PC-9 (cell line): Measurements from ENCODE around the gene HIBCH. TPM values are rescaled to one million over a fixed set of nuclear protein-coding genes. Genes with fewer than 3 reads are reported as not detected.

ENCODE experiments used
- BruUV-seq: library from RNA; stranded (reverse); fragments of 400-500 nt; replicated peaks from 2 replicates; lab custom pipeline; 2021; lab: Mats Ljungman, UMichigan
- CTCF ChIA-PET: fragments of 300-600 bp; sonication (Branson Sonifier 250); formaldehyde crosslinking; loops from one replicate; lab custom pipeline; 2022; ENCODE audit warnings: antibody characterized with exemption; lab: Charles Lee
- POLR2A ChIA-PET: fragments of 300-600 bp; sonication (Branson Sonifier 250); formaldehyde crosslinking; loops from one replicate; lab custom pipeline; 2022; ENCODE audit warnings: antibody characterized with exemption; ENCODE audit not compliant: unreplicated experiment; lab: Charles Lee
- DNase-seq, 2 experiments: peaks; one replicate each; pipeline versions ENCODE4 v3.0.0 to v3.0.0-alpha.2; 2015 to 2022; ENCODE audit warnings: mixed read lengths in 1 of 2
- H2AFZ ChIP-seq: fragments of 200-600 bp; sonication (generic); 2 replicates; pipeline ENCODE4 v1.8.1; 2017; ENCODE audit warnings: antibody characterized with exemption
- H3F3A ChIP-seq: fragments of 200-600 bp; sonication (generic); 2 replicates; pipeline ENCODE4 v1.8.1; 2017; ENCODE audit warnings: antibody characterized with exemption, mild to moderate bottlenecking, low read depth; ENCODE audit not compliant: insufficient read depth
- H3K27ac ChIP-seq: fragments of 200-600 bp; sonication (generic); 2 replicates; pipeline ENCODE4 v1.6.1; 2016; ENCODE audit warnings: mixed run types
- H3K27me3 ChIP-seq: fragments of 200-600 bp; sonication (generic); 2 replicates; pipeline ENCODE4 v1.6.1; 2016; ENCODE audit warnings: low read depth, mixed run types; ENCODE audit not compliant: insufficient read depth
- H3K36me3 ChIP-seq: fragments of 200-600 bp; sonication (generic); 2 replicates; pipeline ENCODE4 v1.6.1; 2016; ENCODE audit warnings: low read depth, mixed run types
- H3K4me1 ChIP-seq: fragments of 200-600 bp; sonication (generic); replicated peaks from 2 replicates; pipeline ENCODE4 v1.6.1; 2016; ENCODE audit warnings: mixed run types; ENCODE audit not compliant: insufficient read depth
- H3K4me2 ChIP-seq: fragments of 200-600 bp; sonication (generic); 2 replicates; pipeline ENCODE4 v1.6.1; 2017; ENCODE audit warnings: mixed run types
- H3K4me3 ChIP-seq: fragments of 200-600 bp; sonication (generic); 2 replicates; pipeline ENCODE4 v1.6.1; 2016; ENCODE audit warnings: mixed run types
- H3K79me2 ChIP-seq: fragments of 200-600 bp; sonication (generic); 2 replicates; pipeline ENCODE4 v1.6.1; 2017; ENCODE audit warnings: low read depth, mixed run types
- H3K9me2 ChIP-seq: fragments of 200-600 bp; sonication (generic); 2 replicates; pipeline ENCODE4 v1.8.1; 2017; ENCODE audit warnings: mild to moderate bottlenecking; ENCODE audit not compliant: insufficient read depth
- H3K9me3 ChIP-seq: fragments of 200-600 bp; sonication (generic); 2 replicates; pipeline ENCODE4 v1.8.1; 2016; ENCODE audit warnings: low read depth; ENCODE audit not compliant: insufficient read depth
- H4K20me1 ChIP-seq: fragments of 200-600 bp; sonication (generic); 2 replicates; pipeline ENCODE4 v1.8.1; 2017; ENCODE audit not compliant: insufficient read depth
- EZH2 ChIP-seq: fragments of 200-600 bp; sonication (generic); IDR thresholded peaks from 2 replicates; pipeline ENCODE4 v1.8.0; 2017; ENCODE audit warnings: antibody characterized with exemption, low read depth
- intact Hi-C: fragments of 100-400 bp; cut with micrococcal nuclease; formaldehyde crosslinking; loops from one replicate; pipeline ENCODE4 v1.10.0; 2022; ENCODE audit not compliant: unreplicated experiment
- total RNA-seq: library from RNA; stranded (reverse); gene quantifications from 2 replicates; pipeline ENCODE4 v1.2.3, GENCODE V29; 2021
- TF ChIP-seq, protein P1 (sequence below): fragments of 200-600 bp; sonication (generic); conservative IDR thresholded peaks from 2 replicates; pipeline ENCODE4 v1.6.1; 2017; ENCODE audit warnings: mixed run types, antibody characterized with exemption, mild to moderate bottlenecking, moderate library complexity

HIBCH gene
- total RNA-seq, 1 experiment from 2014 or later = 14.7 TPM

DNA sequence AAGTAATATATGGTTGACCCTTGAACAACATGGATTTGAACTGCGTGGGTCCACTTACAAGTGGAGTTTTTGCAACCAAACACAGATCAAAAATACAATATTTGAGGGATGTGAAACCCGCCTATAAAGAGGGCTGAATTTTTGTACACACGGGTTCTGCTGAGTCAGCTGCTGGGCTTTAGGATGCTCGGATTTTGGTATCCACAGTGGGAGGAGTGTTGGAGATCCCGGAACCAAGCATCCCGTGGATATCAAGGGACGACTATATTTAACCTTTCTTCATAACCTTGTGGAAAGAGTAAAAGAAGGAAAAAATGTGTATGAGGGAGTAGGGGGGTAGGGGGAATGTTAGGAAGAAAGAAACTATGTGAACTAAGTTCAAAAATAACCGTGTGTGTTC, 13.8 kb upstream of the HIBCH start:
- H3K27ac ChIP-seq = no peak overlapping the region
- H4K20me1 ChIP-seq = no peaks in the 10 kb centered on the region
- no peak overlapping the region for H3K4me3 ChIP-seq
- no peaks in the 10 kb centered on the region for H3K36me3 ChIP-seq
- POLR2A ChIA-PET = no interaction called here
- H3K79me2 ChIP-seq = no peaks in the 10 kb centered on the region
- intact Hi-C loops = no loop called here
- no peaks in the 10 kb centered on the region for H3F3A ChIP-seq
- H3K4me2 ChIP-seq = no peak overlapping the region
- DNase-seq = no peak
- no peaks in the 10 kb centered on the region for H3K9me2 ChIP-seq
- no peaks in the 10 kb centered on the region for H3K27me3 ChIP-seq
- TF ChIP-seq EZH2 = no peak
- TF ChIP-seq, protein P1, sequence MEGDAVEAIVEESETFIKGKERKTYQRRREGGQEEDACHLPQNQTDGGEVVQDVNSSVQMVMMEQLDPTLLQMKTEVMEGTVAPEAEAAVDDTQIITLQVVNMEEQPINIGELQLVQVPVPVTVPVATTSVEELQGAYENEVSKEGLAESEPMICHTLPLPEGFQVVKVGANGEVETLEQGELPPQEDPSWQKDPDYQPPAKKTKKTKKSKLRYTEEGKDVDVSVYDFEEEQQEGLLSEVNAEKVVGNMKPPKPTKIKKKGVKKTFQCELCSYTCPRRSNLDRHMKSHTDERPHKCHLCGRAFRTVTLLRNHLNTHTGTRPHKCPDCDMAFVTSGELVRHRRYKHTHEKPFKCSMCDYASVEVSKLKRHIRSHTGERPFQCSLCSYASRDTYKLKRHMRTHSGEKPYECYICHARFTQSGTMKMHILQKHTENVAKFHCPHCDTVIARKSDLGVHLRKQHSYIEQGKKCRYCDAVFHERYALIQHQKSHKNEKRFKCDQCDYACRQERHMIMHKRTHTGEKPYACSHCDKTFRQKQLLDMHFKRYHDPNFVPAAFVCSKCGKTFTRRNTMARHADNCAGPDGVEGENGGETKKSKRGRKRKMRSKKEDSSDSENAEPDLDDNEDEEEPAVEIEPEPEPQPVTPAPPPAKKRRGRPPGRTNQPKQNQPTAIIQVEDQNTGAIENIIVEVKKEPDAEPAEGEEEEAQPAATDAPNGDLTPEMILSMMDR = no peak
- no peak overlapping the region for H2AFZ ChIP-seq
- BruUV-seq = no TSS peak
- CTCF ChIA-PET = no interaction called here
- no peaks in the 10 kb centered on the region for H3K9me3 ChIP-seq
- 0 out of 2 replicates have a peak, but pooled peaks cover 10% of the 10 kb centered on the region for H3K4me1 ChIP-seq

- Histone ChIP-seq H3K4me2 (no peak overlapping the region), H3K36me3 (no peaks in the 10 kb centered on the region), H3K27me3 (no peaks in the 10 kb centered on the region), H3K4me1 (no peaks in the 10 kb centered on the region), H4K20me1 (no peaks in the 10 kb centered on the region), H3K9me3 (no peaks in the 10 kb centered on the region), H3K27ac (no peak overlapping the region), H2AFZ (no peak overlapping the region), H3K4me3 (no peak overlapping the region), H3F3A (no peaks in the 10 kb centered on the region), H3K79me2 (no peaks in the 10 kb centered on the region), H3K9me2 (no peaks in the 10 kb centered on the region)
- TF ChIP-seq, protein P1 = no peak
- no peak for TF ChIP-seq EZH2
- no TSS peak for BruUV-seq
- no peak for DNase-seq
- intact Hi-C loops = no loop called here
- ChIA-PET POLR2A (no interaction called here), CTCF (no interaction called here)
Observed at GRCh38 chr2:190328573-190329147, 9.0 kb upstream of the HIBCH start.

DNA sequence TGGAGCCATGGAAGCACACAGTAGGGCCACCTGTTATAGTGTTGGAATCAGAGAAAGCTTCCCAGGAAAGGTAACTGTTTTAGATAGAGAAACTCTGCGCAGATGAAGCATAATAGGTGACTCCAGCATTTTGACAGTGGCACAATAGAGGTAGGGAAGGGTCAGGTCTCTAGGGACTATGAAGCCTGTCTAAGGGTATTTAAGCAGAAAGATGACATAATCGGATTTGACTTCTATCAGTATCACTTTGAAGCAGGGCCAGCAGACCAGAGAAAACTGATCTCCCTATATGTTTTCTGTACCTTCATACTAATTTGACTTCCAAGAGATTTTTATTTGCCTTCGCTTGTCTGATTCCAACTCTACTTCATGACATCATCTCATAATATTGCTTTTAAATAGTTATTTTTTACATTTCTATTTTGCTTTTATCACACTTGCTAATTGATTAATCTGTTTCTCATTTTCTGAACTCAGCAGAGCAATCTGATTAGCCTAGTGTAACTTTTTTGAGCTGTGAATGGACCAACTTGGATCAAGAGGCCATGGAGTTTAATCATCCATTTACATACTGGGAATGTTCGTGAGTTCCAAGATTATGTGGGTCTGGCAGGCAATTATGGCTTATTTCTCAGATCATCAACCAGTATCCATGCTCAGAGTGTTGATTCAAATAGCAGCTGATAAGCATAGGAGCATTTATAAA, 8.4 kb upstream of the HIBCH start:
- Histone ChIP-seq H3K9me2 (no peaks in the 10 kb centered on the region), H3K79me2 (no peaks in the 10 kb centered on the region), H3K27me3 (no peaks in the 10 kb centered on the region), H3F3A (no peaks in the 10 kb centered on the region), H3K9me3 (no peaks in the 10 kb centered on the region), H3K36me3 (no peaks in the 10 kb centered on the region), H3K4me1 (no peaks in the 10 kb centered on the region), H3K4me2 (no peak overlapping the region), H3K27ac (no peak overlapping the region), H3K4me3 (no peak overlapping the region), H2AFZ (no peak overlapping the region), H4K20me1 (no peaks in the 10 kb centered on the region)
- ChIA-PET POLR2A (no interaction called here), CTCF (no interaction called here)
- DNase-seq = no peak
- intact Hi-C loops = no loop called here
- no TSS peak for BruUV-seq
- no peak for TF ChIP-seq EZH2
- TF ChIP-seq, protein P1 = no peak
